ENCODE results near the gene ZNF467. TPM values are rescaled to one million over a fixed set of nuclear protein-coding genes. Genes with fewer than 3 reads are reported as not detected.

Gene ZNF467
- total RNA-seq, 4 donors from 2014 or later = 6.2 to 12.1 (median 9.8) TPM

DNA sequence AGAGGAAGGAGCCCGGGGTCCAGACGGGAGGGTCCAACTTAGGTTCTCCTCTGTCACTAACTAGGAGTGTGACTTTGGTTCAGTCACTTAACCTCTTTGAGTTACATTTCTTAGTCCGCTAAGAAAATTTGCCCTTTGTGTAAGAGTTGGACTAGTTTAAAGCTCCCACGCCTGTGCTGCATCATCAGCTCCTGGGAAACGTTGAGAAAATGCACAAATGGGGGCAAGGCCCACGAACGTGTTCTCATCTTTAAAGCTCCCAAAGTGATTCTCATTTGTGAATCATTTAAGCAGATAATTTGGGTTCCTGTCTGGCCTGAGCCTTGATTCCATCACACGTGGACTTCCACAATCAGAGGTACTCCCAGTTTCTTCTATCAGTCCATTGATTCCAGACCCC is 6.3 kb downstream of the ZNF467 start:
- WGBS, 2 donors = 86 to 87% methylated on average over 8 of the region's 8 CpGs

DNA sequence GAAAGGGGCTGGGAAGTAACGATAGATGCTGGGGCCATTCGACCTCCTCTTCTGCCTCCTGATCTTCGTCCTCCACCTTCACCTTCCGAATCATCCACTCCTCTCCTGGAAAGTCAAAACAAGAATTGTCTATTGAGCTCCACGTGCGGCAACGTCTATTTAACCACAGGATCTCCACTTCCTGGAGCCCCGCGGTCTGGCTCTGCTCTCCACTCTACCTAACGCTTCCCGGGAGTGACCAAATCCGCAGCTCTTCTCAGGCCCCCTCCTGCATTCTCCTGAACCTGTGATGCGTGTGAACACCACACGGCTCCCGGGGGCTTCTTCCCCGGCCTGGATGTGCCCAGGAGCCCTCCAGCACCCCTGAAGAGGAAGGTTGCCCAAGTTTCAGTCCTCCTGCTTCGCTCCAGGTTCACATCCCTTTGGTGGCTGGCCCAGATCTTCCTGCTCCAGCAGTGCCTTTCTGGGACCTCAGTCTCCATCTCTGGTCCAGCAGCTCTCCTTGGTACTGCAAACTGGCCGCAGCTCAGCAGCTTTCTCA is 7.2 kb downstream of the ZNF467 start:
- WGBS, 2 donors = 74 to 77% methylated on average over 18 of the region's 18 CpGs
- intact Hi-C loops (cut with DNase I; ENCODE audit: low total_unique reads) = no loop called here
- no peak overlapping the region for H3K4me3 ChIP-seq (ENCODE audit: low read depth, poor library complexity, severe bottlenecking)
- DNase-seq (ENCODE audit: low spot score in 2 of 2) = no peak
- TF ChIP-seq, protein P1, sequence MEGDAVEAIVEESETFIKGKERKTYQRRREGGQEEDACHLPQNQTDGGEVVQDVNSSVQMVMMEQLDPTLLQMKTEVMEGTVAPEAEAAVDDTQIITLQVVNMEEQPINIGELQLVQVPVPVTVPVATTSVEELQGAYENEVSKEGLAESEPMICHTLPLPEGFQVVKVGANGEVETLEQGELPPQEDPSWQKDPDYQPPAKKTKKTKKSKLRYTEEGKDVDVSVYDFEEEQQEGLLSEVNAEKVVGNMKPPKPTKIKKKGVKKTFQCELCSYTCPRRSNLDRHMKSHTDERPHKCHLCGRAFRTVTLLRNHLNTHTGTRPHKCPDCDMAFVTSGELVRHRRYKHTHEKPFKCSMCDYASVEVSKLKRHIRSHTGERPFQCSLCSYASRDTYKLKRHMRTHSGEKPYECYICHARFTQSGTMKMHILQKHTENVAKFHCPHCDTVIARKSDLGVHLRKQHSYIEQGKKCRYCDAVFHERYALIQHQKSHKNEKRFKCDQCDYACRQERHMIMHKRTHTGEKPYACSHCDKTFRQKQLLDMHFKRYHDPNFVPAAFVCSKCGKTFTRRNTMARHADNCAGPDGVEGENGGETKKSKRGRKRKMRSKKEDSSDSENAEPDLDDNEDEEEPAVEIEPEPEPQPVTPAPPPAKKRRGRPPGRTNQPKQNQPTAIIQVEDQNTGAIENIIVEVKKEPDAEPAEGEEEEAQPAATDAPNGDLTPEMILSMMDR (IDR thresholded peaks at IDR 0.05) = no peak
- no peak for TF ChIP-seq POLR2A (IDR thresholded peaks at IDR 0.05)

More for the DNA sequence above, 6.3 kb downstream of the ZNF467 start:
- H3K4me3 ChIP-seq (ENCODE audit: low read depth, poor library complexity, severe bottlenecking) = no peak overlapping the region
- DNase-seq (ENCODE audit: low spot score in 2 of 2) = no peak
- TF ChIP-seq, protein P1 (IDR thresholded peaks at IDR 0.05) = no peak
- no peak for TF ChIP-seq POLR2A (IDR thresholded peaks at IDR 0.05)
- intact Hi-C loops (cut with DNase I; ENCODE audit: low total_unique reads) = no loop called here

GRCh38 chr7:149765399-149766121 is 7.8 kb downstream of the ZNF467 start:
- TF ChIP-seq, protein P1 (IDR thresholded peaks at IDR 0.05) = no peak
- TF ChIP-seq POLR2A (IDR thresholded peaks at IDR 0.05) = no peak
- intact Hi-C loops (cut with DNase I; ENCODE audit: low total_unique reads) = no loop called here
- no peak overlapping the region for H3K4me3 ChIP-seq (ENCODE audit: low read depth, poor library complexity, severe bottlenecking)
- peak in 1 of 2 donors; percentile 79 for DNase-seq (ENCODE audit: low spot score in 2 of 2)
- 78 to 87% methylated on average over 66 to 76 of the region's 76 CpGs for WGBS, 2 donors

- 81 to 84% methylated on average over 64 to 81 of the region's 96 CpGs for WGBS, 2 donors
- DNase-seq (ENCODE audit: low spot score in 2 of 2) = peak in 1 of 2 donors; percentile 81
- TF ChIP-seq, protein P1 (IDR thresholded peaks at IDR 0.05) = no peak
- TF ChIP-seq POLR2A (IDR thresholded peaks at IDR 0.05) = no peak
- no peak overlapping the region for H3K4me3 ChIP-seq (ENCODE audit: low read depth, poor library complexity, severe bottlenecking)
- intact Hi-C loops (cut with DNase I; ENCODE audit: low total_unique reads) = no loop called here
Observed at GRCh38 chr7:149764481-149765398, 8.6 kb downstream of the ZNF467 start.

DNA sequence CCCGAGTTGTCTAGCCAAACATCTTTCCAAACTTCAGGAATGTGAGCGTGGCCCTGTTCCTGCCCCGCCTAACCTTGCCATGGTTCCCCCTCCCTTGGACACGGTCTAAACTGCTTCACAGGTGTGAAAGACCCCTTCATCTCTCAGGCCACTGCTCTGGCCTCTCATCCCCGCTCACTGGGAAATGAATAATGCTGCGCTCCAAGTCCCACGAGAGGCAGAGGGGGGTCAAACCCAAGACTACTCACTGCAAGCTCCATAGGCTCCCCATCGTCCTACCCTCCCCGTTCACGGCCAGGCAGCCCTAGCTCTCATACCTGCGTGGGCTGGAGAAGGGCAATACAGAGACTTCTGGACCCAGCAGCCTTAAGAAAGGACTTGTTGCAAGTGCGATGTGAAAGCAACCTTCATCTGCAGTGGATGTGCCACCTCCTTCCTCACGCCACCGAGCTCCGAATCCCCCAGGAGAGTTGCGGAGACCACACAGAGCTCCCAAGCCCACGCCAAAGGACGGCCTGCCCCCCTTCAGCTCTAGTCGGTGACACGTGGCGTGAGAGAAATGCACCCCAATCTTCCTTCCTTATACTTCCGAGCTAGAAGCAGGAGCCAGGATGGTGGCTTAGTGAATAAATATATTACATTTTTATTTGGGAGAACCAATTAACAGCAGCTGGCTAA is 9.7 kb downstream of the ZNF467 start:
- 84 to 86% methylated on average over 22 of the region's 22 CpGs for WGBS, 2 donors
- H3K4me3 ChIP-seq (ENCODE audit: low read depth, poor library complexity, severe bottlenecking) = no peak overlapping the region
- no peak for TF ChIP-seq POLR2A (IDR thresholded peaks at IDR 0.05)
- TF ChIP-seq, protein P1 (IDR thresholded peaks at IDR 0.05) = no peak
- peak in 1 of 2 donors; percentile 78 for DNase-seq (ENCODE audit: low spot score in 2 of 2)
- intact Hi-C loops (cut with DNase I; ENCODE audit: low total_unique reads) = no loop called here
